HEK293T (cell line): ENCODE results near the gene CXCL17.

ENCODE experiments used
- BHLHE40 ChIP-seq: fragments of 450-650 bp; IDR thresholded peaks from 2 replicates; pipeline ENCODE4 v1.6.1; 2016; ENCODE audit warnings: mild to moderate bottlenecking, moderate library complexity, borderline replicate concordance
- ELF4 ChIP-seq: fragments of 450-650 bp; IDR thresholded peaks from 2 replicates; pipeline ENCODE4 v1.6.1; 2017; ENCODE audit warnings: antibody characterized with exemption
- FOXA1 ChIP-seq: fragments of 450-650 bp; IDR thresholded peaks from 2 replicates; pipeline ENCODE4 v1.6.1; 2016; ENCODE audit warnings: mild to moderate bottlenecking
- FOXK2 ChIP-seq: fragments of 450-650 bp; IDR thresholded peaks from 2 replicates; pipeline ENCODE4 v1.6.1; 2016; ENCODE audit warnings: mild to moderate bottlenecking
- FOXM1 ChIP-seq: fragments of 450-650 bp; IDR thresholded peaks from 2 replicates; pipeline ENCODE4 v1.6.1; 2017; ENCODE audit warnings: mild to moderate bottlenecking, borderline replicate concordance
- HDGF ChIP-seq: fragments of 450-650 bp; IDR thresholded peaks from 2 replicates; pipeline ENCODE4 v1.6.1; 2017; ENCODE audit warnings: antibody characterized with exemption, borderline replicate concordance
- L3MBTL2 ChIP-seq: fragments of 450-650 bp; conservative IDR thresholded peaks from 2 replicates; pipeline ENCODE4 v1.6.1; 2016; ENCODE audit warnings: mild to moderate bottlenecking
- LEF1 ChIP-seq: fragments of 450-650 bp; IDR thresholded peaks from 2 replicates; pipeline ENCODE4 v1.6.1; 2017; ENCODE audit warnings: mild to moderate bottlenecking, borderline replicate concordance
- NFRKB ChIP-seq: fragments of 450-650 bp; IDR thresholded peaks from 2 replicates; pipeline ENCODE4 v1.6.1; 2016; ENCODE audit warnings: mild to moderate bottlenecking, moderate library complexity
- SP1 ChIP-seq: fragments of 450-650 bp; IDR thresholded peaks from 2 replicates; pipeline ENCODE4 v1.6.1; 2017
- SUZ12 ChIP-seq: fragments of 450-650 bp; IDR thresholded peaks from 2 replicates; pipeline ENCODE4 v1.6.1; 2016; ENCODE audit warnings: mild to moderate bottlenecking
- TARDBP ChIP-seq: fragments of 450-650 bp; IDR thresholded peaks from 2 replicates; pipeline ENCODE4 v1.6.1; 2016
- ZNF384 ChIP-seq: fragments of 450-650 bp; IDR thresholded peaks from 2 replicates; pipeline ENCODE4 v1.6.1; 2016
- TF ChIP-seq, protein P1 (sequence below): fragments of 450-650 bp; IDR thresholded peaks from 2 replicates; pipeline ENCODE4 v1.6.1; 2016

DNA sequence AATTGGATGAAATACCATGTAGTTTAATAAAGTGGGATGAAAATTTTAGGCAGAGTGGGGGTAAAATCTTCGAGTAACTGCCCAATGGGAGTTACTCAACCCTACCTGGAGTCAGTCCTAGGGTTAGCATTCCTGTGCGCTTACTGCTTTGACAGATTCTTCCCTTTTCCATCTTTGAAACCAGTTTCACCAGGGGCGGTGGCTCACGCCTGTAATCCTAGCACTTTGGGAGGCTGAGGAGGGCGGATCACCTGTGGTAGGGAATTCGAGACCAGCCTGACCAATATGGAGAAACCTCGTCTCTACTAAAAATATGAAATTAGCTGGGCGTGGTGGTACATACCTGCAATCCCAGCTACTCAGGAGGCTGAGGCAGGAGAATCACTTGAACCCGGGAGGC, 37.0 kb upstream of the CXCL17 start:
- TF ChIP-seq SP1 (no peak), FOXM1 (no peak), LEF1 (no peak), ELF4 (no peak), NFRKB (no peak), L3MBTL2 (no peak), BHLHE40 (no peak), ZNF384 (no peak), FOXK2 (no peak), FOXA1 (no peak), SUZ12 (no peak), HDGF (no peak), TARDBP (no peak)
- TF ChIP-seq, protein P1, sequence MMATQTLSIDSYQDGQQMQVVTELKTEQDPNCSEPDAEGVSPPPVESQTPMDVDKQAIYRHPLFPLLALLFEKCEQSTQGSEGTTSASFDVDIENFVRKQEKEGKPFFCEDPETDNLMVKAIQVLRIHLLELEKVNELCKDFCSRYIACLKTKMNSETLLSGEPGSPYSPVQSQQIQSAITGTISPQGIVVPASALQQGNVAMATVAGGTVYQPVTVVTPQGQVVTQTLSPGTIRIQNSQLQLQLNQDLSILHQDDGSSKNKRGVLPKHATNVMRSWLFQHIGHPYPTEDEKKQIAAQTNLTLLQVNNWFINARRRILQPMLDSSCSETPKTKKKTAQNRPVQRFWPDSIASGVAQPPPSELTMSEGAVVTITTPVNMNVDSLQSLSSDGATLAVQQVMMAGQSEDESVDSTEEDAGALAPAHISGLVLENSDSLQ: no peak
